Stimulated activated CD8-positive, alpha-beta memory T cell treated with anti-CD3 and anti-CD28 coated beads, Interleukin-7, amount 100 ng/mL, for 1 hour (primary cell): Measurements from ENCODE around the gene HAS3.

ENCODE experiments used
- DNase-seq, 2 donors: peaks; one replicate each; pipeline ENCODE4 v3.0.0-alpha.2; 2020; ENCODE audit warnings: low read depth in 2 of 2

The HAS3 gene

GRCh38 chr16:69093974-69094373 is 11.5 kb upstream of the HAS3 start:
- DNase-seq = no peak

- DNase-seq = no peak
Observed at GRCh38 chr16:69094501-69094900, 11.0 kb upstream of the HAS3 start.

- no peak for DNase-seq
Observed at GRCh38 chr16:69095193-69095592, 10.3 kb upstream of the HAS3 start.

- no peak for DNase-seq
Observed at GRCh38 chr16:69100071-69100691, 5.3 kb upstream of the HAS3 start.

GRCh38 chr16:69106491-69107315 is 1.2 kb downstream of the HAS3 start:
- no peak for DNase-seq

GRCh38 chr16:69107316-69107962 is 2.0 kb downstream of the HAS3 start:
- DNase-seq = no peak

- no peak for DNase-seq
Observed at GRCh38 chr16:69108064-69108904, 2.8 kb downstream of the HAS3 start.

- DNase-seq = no peak
Observed at GRCh38 chr16:69108905-69109252, 3.4 kb downstream of the HAS3 start.

GRCh38 chr16:69109486-69110270 is 4.2 kb downstream of the HAS3 start:
- DNase-seq = no peak

GRCh38 chr16:69110406-69110805 is 5.0 kb downstream of the HAS3 start:
- no peak for DNase-seq

- no peak for DNase-seq
Observed at GRCh38 chr16:69111216-69111875, 5.9 kb downstream of the HAS3 start.

- DNase-seq = no peak
Observed at GRCh38 chr16:69111876-69112230, 6.4 kb downstream of the HAS3 start.

- DNase-seq = peak in 1 of 2 donors; percentile 14
Observed at GRCh38 chr16:69112285-69113129, 7.1 kb downstream of the HAS3 start.

- DNase-seq = no peak
Observed at GRCh38 chr16:69113216-69113615, 7.8 kb downstream of the HAS3 start.

GRCh38 chr16:69114346-69114975 is 9.0 kb downstream of the HAS3 start:
- no peak for DNase-seq

GRCh38 chr16:69114976-69115355 is 9.5 kb downstream of the HAS3 start:
- DNase-seq = no peak

- no peak for DNase-seq
Observed at GRCh38 chr16:69115361-69115760, 9.9 kb downstream of the HAS3 start.

GRCh38 chr16:69115837-69116236 is 10.4 kb downstream of the HAS3 start:
- no peak for DNase-seq

- no peak for DNase-seq
Observed at GRCh38 chr16:69116256-69116875, 10.9 kb downstream of the HAS3 start.
